ENCODE results near the gene PCGF1. TPM values are rescaled to one million over a fixed set of nuclear protein-coding genes. Genes with fewer than 3 reads are reported as not detected.

PCGF1 gene
- total and polyA plus RNA-seq, 9 of the 15 experiments (the other 6 are each of a cell fraction or from before 2014, with no cell fraction given) = 20.3 to 45.7 (median 29.3) TPM

DNA sequence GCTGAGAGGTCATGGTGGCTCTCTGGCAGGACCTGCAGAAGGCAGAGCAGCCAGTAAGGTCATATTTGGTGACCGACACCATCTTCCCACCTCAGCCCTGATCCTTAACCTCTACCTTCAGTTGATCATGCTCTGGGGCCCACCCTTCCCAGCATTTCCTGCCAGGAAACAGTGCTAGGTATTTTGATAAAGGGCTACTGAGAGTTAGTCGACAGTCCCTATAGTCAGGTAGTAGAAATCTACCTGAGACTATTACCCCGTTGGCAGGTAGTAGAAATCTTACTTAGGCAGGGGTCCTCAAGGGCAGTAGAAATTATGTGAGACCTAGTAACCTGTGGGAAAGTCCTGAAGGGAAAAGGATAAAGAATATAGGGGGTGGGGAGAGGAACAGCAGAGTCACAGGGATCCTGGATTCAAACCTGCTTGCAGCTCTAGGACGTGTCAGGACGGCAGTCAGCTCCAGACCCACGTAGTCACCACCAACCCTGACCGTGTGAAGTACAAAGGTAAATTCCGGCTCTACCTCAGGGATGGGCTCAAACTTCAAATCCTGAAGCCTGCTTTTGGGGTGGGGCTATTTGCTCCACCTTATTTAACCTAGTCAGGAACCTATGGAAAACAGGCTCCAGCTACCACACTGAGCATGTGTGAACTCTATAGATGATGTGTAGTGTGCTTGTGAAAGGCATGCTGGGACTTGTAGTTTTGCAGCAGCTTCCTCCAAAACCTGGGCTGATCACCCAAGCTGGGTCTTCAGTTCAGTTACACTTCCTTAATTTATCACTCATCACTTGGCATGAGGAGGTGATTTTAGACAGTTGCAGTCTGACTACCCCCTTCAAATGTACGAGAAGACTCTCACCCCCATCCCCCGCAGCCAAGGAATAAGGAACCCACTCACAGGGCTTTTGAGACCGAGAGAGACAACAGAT, 18.5 kb upstream of the PCGF1 start, which contains the start of gene DQX1 (continued):
- TF ChIP-seq, protein P1, sequence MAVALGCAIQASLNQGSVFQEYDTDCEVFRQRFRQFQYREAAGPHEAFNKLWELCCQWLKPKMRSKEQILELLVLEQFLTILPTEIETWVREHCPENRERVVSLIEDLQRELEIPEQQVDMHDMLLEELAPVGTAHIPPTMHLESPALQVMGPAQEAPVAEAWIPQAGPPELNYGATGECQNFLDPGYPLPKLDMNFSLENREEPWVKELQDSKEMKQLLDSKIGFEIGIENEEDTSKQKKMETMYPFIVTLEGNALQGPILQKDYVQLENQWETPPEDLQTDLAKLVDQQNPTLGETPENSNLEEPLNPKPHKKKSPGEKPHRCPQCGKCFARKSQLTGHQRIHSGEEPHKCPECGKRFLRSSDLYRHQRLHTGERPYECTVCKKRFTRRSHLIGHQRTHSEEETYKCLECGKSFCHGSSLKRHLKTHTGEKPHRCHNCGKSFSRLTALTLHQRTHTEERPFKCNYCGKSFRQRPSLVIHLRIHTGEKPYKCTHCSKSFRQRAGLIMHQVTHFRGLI (CRISPR knock-in tag; IDR thresholded peaks at IDR 0.05) = no peak
- TF ChIP-seq ZNF766 (CRISPR knock-in tag; conservative IDR thresholded peaks at IDR 0.05) = 0 out of 2 replicates have a peak, but pooled peaks have one; percentile 37
- peak; percentile 97 for TF ChIP-seq TRIM28 (IDR thresholded peaks at IDR 0.05)
- 0 out of 2 replicates have a peak, but pooled peaks have one; percentile 11 for TF ChIP-seq MAFK (IDR thresholded peaks at IDR 0.05; ENCODE audit: low read length)
- no peak for TF ChIP-seq CBFB (CRISPR knock-in tag; IDR thresholded peaks at IDR 0.05)
- TF ChIP-seq NONO (IDR thresholded peaks at IDR 0.05; ENCODE audit: low read depth in 2 of 2, low read length in 1 of 2) = no peak
- no peak for TF ChIP-seq ZNF431 (CRISPR knock-in tag; IDR thresholded peaks at IDR 0.05)
- TF ChIP-seq GABPB1 (CRISPR knock-in tag; IDR thresholded peaks at IDR 0.05) = 0 out of 2 replicates have a peak, but pooled peaks have one; percentile 32
- peak; percentile 73 for TF ChIP-seq CREM (IDR thresholded peaks at IDR 0.05; ENCODE audit: low read depth)
- TF ChIP-seq CBX5 (IDR thresholded peaks at IDR 0.05; ENCODE audit: borderline replicate concordance, low read depth) = 0 out of 2 replicates have a peak, but pooled peaks have one; percentile 58
- TF ChIP-seq ZNF232 (CRISPR knock-in tag; IDR thresholded peaks at IDR 0.05) = no peak
- TF ChIP-seq ATF7 (IDR thresholded peaks at IDR 0.05) = peak; percentile 69
- no peak for TF ChIP-seq BRF2 (IDR thresholded peaks at IDR 0.05; ENCODE audit: borderline replicate concordance, insufficient read depth, insufficient read length)
- peak; percentile 43; the same call in 1 of the 2 replicates for TF ChIP-seq JUND (IDR thresholded peaks at IDR 0.05; ENCODE audit: borderline replicate concordance, low read depth, low read length)
- TF ChIP-seq JUND (tag; IDR thresholded peaks at IDR 0.05; ENCODE audit: borderline replicate concordance, low read depth, low read length) = peak; percentile 33; the same call in 2 of the 3 replicates
- TF ChIP-seq, protein P2, sequence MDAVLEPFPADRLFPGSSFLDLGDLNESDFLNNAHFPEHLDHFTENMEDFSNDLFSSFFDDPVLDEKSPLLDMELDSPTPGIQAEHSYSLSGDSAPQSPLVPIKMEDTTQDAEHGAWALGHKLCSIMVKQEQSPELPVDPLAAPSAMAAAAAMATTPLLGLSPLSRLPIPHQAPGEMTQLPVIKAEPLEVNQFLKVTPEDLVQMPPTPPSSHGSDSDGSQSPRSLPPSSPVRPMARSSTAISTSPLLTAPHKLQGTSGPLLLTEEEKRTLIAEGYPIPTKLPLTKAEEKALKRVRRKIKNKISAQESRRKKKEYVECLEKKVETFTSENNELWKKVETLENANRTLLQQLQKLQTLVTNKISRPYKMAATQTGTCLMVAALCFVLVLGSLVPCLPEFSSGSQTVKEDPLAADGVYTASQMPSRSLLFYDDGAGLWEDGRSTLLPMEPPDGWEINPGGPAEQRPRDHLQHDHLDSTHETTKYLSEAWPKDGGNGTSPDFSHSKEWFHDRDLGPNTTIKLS (IDR thresholded peaks at IDR 0.05; ENCODE audit: borderline replicate concordance, low read depth) = peak; percentile 40; the same call in 1 of the 2 replicates
- peak; percentile 79 to 83 for TF ChIP-seq NRF1 (conservative IDR thresholded peaks at IDR 0.05 in 1 of 2, IDR thresholded peaks at IDR 0.05 in 1 of 2)
- peak; percentile 41 for TF ChIP-seq MEIS2 (IDR thresholded peaks at IDR 0.05; ENCODE audit: partially characterized antibody)
- TF ChIP-seq TRIM24 (IDR thresholded peaks at IDR 0.05) = peak; percentile 54 to 81; a peak in 3 of 4 replicates
- TF ChIP-seq ZNF57 (CRISPR knock-in tag; IDR thresholded peaks at IDR 0.05) = no peak
- TF ChIP-seq EGR1 (conservative IDR thresholded peaks at IDR 0.05) = 0 out of 2 replicates have a peak, but pooled peaks have one; percentile 9
- 0 out of 4 replicates have a peak, but pooled peaks of 1 of the 2 experiments have one; percentile 5 for TF ChIP-seq RCOR1 (IDR thresholded peaks at IDR 0.05; ENCODE audit: borderline replicate concordance in 1 of 2, low read depth in 2 of 2, low read length in 2 of 2)
- TF ChIP-seq SPI1 (IDR thresholded peaks at IDR 0.05; ENCODE audit: borderline replicate concordance, low read depth, low read length) = peak; percentile 54; the same call in 1 of the 2 replicates
- TF ChIP-seq POLR2AphosphoS2 (IDR thresholded peaks at IDR 0.05; ENCODE audit: low read length) = peak; percentile 63; the same call in 1 of the 2 replicates
- 0 out of 2 replicates have a peak, but pooled peaks have one; percentile 11 for TF ChIP-seq PML (IDR thresholded peaks at IDR 0.05; ENCODE audit: low read length)

Data from K562 (cell line).